Fibroblast of gingiva (primary cell): ENCODE data around the gene MYO1D.

Experiments used
- DNase-seq: peaks from one replicate; pipeline ENCODE4 v3.0.0-alpha.2; 2011; ENCODE audit warnings: low read depth

MYO1D gene

GRCh38 chr17:32504166-32504990 lies 372.5 kb downstream of the MYO1D start:
- no peak for DNase-seq

GRCh38 chr17:32503251-32504165 lies 373.4 kb downstream of the MYO1D start:
- no peak for DNase-seq

DNA sequence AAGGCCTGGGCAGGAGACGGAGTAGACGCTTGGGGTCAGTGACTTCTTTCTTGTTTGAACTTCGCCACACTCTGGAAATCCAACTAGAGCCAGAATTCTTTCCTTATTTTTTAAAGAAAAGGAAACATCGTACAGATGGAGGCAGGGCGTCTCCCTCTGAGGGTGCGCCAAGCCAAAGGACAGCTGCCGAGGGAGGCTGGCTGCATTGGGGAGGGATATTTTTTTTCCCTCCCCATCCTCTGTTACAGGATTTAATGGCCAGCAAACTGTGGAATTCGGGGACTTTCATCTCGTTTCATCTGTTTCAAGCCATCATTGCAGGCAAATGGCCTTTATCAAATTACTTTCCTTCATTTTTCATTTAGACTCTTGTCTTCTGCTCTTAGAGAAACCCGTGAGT lies 374.2 kb downstream of the MYO1D start:
- DNase-seq = no peak

GRCh38 chr17:32502013-32502412 lies 374.9 kb downstream of the MYO1D start:
- DNase-seq = no peak

GRCh38 chr17:32498391-32498790 lies 378.5 kb downstream of the MYO1D start:
- DNase-seq = no peak

GRCh38 chr17:32497431-32498205 lies 379.3 kb downstream of the MYO1D start:
- DNase-seq = no peak

DNA sequence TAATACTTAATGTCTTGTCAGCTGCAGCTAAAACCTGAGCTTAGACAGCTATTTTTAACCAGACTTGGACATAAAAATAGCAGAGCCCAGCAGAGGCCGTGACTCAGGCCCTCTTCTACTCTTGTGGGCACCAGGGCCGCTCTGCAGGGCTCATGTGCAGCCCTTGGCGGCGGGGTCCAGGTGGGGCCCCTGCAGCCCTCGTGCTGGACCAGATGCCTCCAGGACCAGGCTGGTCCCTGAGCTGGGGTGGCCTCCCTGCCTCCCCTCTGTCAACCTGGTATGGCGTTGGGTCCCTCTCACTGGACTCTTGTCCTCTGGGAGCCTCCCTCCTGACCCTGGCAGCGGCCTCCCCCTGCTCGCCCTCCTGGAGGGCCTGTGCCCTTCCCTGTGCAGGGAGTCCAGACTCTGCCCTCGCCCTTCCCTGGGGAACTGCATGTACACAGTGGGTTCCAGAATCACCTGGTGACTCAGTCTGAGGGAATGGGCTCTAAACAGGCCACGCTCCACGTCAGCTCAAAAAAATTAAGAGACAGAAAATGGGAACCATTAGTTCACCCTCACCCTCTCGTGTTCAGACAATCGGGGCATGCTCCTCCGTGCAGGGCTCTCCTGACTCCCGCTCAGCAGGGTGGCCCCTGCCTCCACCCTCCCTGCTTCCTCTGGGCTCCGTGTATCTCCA lies 380.4 kb downstream of the MYO1D start:
- DNase-seq = peak; percentile 20

GRCh38 chr17:32495359-32496231 lies 381.3 kb downstream of the MYO1D start:
- peak; percentile 15 for DNase-seq

- DNase-seq = no peak
Observed at GRCh38 chr17:32494621-32495358, 382.1 kb downstream of the MYO1D start.

GRCh38 chr17:32493976-32494513 lies 382.9 kb downstream of the MYO1D start:
- DNase-seq = no peak

GRCh38 chr17:32493571-32493970 lies 383.4 kb downstream of the MYO1D start:
- no peak for DNase-seq

DNA sequence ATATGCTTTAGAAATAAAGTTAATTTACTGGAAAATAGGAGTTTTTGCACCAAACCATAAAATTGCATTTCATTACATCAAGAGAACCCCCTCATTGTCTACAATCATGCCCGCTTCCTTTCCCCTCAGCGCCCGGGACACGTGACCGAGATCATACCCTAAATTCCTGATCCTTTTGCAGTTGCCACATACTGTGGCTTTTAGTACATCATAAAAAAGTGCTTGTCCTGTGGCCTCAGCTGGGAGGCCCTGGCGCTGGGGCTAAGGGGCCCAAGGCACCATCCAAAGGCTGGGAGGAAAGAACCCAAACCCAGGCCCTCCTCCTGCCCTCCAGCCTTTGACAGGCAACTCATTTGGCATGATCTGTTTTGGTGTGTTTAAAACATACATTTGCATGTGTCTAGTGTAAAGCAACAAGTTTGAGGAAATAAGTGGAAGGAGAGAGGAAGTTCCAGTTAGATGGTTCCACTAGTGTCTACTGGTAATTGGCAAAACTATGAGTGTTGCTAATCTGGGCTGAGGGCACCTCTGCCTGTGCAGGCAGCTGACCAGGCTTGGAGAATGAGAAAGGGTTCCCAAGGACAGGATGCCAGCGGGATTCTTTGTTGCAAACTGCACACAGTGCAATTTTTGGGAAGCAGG lies 384.2 kb downstream of the MYO1D start:
- no peak for DNase-seq

- DNase-seq = no peak
Observed at GRCh38 chr17:32492264-32492589, 384.7 kb downstream of the MYO1D start.

DNA sequence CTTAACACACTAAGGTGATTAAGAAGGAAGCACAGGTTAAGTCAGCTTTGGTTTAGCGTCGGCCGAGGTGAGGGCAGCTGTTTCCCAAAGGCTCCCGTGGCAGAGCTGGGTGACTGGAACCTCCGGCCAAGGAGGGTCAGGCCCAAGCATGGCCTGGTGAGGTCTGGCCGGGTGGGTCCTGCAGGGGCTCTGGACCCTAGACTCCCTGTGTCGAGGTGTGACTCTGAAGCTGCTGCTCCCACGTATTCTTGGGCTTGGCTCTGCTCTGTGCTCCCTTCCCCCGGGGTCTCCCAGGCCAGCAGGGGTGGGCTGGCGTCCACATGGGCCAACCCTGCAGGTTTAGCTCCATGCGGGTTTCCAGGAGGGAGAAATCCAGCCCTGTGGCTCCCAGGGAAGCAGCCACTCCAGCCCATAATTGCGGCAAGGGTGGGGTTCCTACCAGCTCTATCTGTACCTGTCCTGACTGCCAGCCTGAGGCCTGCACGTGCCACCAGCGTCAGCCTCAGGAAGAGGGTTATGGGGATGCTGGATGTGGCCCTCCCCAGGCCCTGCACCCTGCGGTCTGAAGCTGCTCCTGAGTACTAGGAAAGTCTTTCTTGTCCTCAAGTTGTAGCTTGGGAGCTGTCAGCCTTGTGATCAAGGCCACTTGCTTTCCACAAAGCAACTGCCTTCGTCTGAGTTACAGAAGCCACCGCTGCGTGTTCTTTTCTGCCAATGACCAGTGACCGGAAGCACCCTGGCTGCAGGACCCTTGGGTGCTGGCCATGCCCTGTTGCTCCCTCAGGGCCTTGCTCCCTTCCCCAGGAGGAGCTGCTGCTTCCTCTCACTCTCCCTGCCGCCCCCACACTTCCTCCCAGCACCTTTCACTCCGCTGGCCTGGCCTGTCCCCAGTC lies 385.3 kb downstream of the MYO1D start:
- DNase-seq = no peak

DNA sequence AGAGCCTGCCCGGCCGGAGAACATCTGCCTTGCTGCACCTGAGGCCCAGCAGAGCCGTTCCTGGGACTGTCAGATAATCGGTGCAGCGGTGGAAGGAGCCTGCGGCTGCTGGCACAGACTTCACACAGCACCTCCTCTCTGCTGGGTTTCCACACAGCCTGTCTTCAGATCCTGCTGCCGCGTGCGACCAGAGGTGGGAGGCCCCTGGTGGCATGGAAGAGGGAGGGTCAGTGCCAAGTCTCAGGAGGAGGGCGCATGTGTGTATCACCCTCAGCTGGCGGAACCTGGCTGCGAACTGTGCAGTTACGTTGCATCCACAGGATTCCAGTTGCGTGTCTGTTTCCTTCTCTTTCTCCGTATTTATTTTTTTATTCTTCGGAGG lies 386.8 kb downstream of the MYO1D start:
- DNase-seq = no peak

DNA sequence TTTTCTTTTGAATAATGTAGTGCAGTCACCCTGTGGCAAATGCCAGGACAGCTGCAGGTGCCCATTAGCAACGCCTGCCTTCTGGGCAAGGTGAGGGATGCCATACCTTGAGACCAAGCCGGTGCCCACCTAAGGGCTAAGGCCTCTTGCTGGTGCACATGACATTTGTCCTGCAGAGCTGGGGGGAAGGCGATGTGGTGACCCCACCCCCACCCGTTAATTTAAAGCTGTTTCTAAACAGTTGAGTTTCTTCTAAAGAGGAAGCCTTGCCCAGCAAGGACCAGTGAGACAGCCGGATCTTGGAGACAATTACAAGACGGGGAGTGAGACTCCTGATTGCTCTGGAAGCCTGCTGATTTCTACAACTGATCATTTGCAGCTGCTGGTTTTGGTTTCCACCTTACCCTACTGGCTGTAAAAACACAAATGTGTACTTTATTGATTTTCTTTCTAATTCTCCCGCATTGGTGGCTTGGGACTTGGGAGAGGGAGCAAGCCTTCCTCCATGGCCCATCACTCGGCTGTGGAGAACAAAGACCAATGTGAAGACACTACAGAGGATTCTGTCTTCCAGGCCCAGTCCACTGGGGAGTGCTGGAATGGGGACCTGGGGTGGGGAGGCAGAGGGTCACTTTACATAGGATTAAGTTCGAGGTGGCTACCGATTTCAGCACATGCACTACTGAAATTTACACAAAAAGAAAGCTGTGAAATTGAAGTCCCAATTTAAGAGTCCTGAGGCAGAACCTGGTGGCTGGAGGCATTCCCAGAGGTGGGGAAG lies 387.4 kb downstream of the MYO1D start:
- no peak for DNase-seq

GRCh38 chr17:32488604-32489180 lies 388.2 kb downstream of the MYO1D start:
- no peak for DNase-seq
